Coronary artery (tissue), 2 donors: Measurements from ENCODE around the gene MPL.
"Not testable (repeated sequence)": the region's sequence is repeated elsewhere in the genome, so short reads cannot be mapped to it uniquely, and the experiment has no call there.

ENCODE experiments used
- DNase-seq: peaks from one replicate; pipeline ENCODE4 v3.0.0-alpha.2; 2017; ENCODE audit warnings: low spot score
- H3K27ac ChIP-seq, 2 donors: fragments of 200-600 bp; sonication (generic); one replicate each; pipeline ENCODE4 v1.5.1; 2016 to 2019
- H3K4me3 ChIP-seq: fragments of 200-600 bp; sonication (generic); 2 replicates; pipeline ENCODE4 v1.5.1; 2016; ENCODE audit warnings: mild to moderate bottlenecking, moderate library complexity
- CTCF ChIP-seq: fragments of 200-600 bp; sonication (generic); IDR thresholded peaks from one replicate; pipeline ENCODE4 v1.5.1; 2019; ENCODE audit warnings: antibody characterized with exemption

The MPL gene

DNA sequence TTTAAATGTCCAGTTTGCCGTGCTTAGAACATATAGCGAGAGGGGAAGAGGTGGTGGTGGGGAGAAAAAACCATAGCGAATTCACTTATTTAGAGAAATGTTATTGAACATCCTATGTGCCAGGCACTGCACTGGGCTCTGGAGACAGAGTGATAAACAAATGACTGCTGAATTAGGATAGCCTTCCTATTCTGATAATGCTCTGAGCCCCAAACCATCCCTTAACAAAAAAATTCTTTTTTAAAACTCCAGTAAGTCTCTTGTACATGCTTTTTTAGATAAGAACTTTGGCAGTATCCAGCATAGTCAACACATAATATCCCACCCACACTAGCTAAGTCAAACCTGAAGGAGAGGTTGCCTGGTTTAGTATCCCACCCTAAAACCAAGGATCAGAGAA lies 60.6 kb downstream of the MPL start:
- H3K4me3 ChIP-seq, result no peak overlapping the region
- no peak for TF ChIP-seq CTCF
- DNase-seq, result no peak
- H3K27ac ChIP-seq, result no peak overlapping the region

GRCh38 chr1:43400441-43400840 lies 62.8 kb downstream of the MPL start:
- H3K4me3 ChIP-seq, DNase-seq, H3K27ac ChIP-seq: not testable (repeated sequence)

DNA sequence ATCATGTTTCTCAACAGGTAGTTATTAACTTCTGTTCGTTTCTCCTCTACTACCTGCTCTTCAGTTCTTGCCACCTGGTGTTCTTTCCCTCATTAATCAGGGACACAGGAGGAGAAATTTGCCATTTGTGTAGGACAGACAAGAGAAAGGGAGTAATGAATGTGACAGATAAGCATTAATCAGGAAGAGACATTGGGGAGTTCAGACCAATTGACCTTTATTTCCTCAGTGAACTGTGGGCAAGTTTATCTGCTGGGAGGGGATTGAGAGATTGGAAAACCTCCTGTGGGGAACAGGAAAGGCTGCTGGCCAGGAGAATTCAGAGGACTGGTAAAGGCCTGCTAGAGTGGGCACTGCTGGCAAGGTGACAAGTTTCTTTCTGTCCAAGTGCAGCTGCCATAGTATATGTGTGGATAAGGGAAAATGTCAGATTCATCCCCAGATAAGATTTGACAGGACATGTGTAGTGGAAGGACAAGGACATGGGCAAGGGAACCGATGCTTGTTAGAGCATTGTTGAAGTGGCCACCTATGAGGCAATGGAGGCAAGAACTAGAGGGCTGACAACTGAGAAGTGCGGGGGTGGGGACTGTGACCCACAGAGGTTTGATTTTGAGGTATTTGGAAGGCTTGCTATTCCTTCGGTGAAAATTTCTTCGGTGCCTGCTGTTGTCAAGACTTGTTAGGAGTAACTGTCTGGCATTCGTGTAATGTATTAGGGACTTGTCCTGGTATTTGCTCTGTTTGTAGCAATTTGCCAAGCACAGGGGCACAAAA lies 64.7 kb downstream of the MPL start:
- H3K4me3 ChIP-seq, result no peak overlapping the region
- DNase-seq, result no peak
- no peak overlapping the region for H3K27ac ChIP-seq
- TF ChIP-seq CTCF, result no peak
